ENCODE measurements around the gene CLDN15.
"Not testable (repeated sequence)": the region's sequence is repeated elsewhere in the genome, so short reads cannot be mapped to it uniquely, and the experiment has no call there.

The CLDN15 gene

DNA sequence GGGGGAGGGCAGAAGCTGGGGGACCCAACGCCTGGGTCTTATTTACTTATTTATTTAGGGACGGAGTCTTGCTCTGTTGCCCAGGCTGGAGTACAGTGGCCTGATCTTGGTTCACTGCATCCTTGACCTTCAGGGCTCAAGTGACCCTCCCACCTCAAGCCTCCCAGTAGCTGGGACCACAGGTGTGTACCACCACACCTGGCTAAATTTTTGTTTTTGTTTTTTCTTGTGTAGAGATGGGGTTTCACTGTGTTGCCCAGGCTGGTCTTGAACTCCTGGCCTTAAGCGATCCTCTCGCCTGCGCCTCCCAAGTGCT, 35.0 kb downstream of the CLDN15 start:
- H3K4me3 ChIP-seq (ENCODE audit: low read length): no peak overlapping the region
- TF ChIP-seq ZNF274 (IDR thresholded peaks at IDR 0.05; ENCODE audit: low read depth, low read length): no peak

GRCh38 chr7:101201695-101202602, 35.7 kb downstream of the CLDN15 start:
- H3K4me3 ChIP-seq (ENCODE audit: low read length): no peak overlapping the region

DNA sequence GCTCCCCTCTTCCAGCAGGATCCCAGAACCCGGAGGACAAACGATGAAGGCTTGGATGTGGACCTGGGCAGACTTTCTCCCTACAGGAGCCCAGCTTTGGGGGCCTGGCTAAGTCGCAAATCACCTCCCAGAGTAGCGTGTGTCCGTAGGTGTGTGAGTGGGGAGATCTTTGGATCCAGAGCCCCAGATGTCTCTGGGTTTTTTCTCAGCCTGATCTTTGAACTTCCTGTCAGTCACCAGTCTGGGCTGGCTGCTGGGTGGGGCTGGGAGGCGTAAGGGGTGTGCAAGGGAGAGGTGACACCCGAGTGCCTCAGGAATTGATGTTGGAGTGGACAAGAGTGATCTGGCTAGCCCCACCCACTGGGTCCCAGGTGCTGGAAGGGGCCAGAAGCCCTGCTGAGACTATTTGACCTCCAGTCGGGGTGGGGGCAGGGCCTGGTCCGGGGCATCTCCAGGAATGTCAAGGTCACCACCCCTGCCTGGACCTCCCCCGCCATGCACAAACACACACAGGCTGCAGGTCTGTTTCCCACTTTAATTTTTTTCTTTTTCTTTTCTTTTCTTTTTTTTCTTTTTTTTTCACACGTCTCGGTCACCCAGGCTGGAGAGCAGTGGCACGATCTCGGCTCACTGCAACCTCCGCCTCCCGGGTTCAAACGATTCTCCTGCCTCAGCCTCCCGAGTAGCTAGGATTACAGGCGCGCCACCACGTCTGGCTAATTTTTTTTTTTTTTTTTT, 36.6 kb downstream of the CLDN15 start, which contains the start of gene MOGAT3:
TSS of gene MOGAT3 (minus strand) at position 175 of the 738 bp plus-strand sequence. CDS start 182 bp downstream, outside the sequence.
- TF ChIP-seq ZNF274 (IDR thresholded peaks at IDR 0.05; ENCODE audit: low read depth, low read length): no peak
- H3K4me3 ChIP-seq (ENCODE audit: low read length): no peak within 1 kb of the TSS

More at GRCh38 chr7:101201695-101202602, 35.7 kb downstream of the CLDN15 start:
- no peak for TF ChIP-seq ZNF274 (IDR thresholded peaks at IDR 0.05; ENCODE audit: low read depth, low read length)

- H3K4me3 ChIP-seq (ENCODE audit: low read length): no peak overlapping the region
- no peak for TF ChIP-seq ZNF274 (IDR thresholded peaks at IDR 0.05; ENCODE audit: low read depth, low read length)
Observed at GRCh38 chr7:101200504-101200861, 37.1 kb downstream of the CLDN15 start.

GRCh38 chr7:101199522-101199921, 38.1 kb downstream of the CLDN15 start:
- H3K4me3 ChIP-seq (ENCODE audit: low read length): not testable (repeated sequence)

- no peak for TF ChIP-seq ZNF274 (IDR thresholded peaks at IDR 0.05; ENCODE audit: low read depth, low read length)
Observed at GRCh38 chr7:101198476-101198875, 39.1 kb downstream of the CLDN15 start.

GRCh38 chr7:101197991-101198390, 39.6 kb downstream of the CLDN15 start:
- TF ChIP-seq ZNF274 (IDR thresholded peaks at IDR 0.05; ENCODE audit: low read depth, low read length): no peak

More at GRCh38 chr7:101198476-101198875, 39.1 kb downstream of the CLDN15 start:
- no peak overlapping the region for H3K4me3 ChIP-seq (ENCODE audit: low read length)

GRCh38 chr7:101195884-101196283, 41.7 kb downstream of the CLDN15 start:
- no peak for TF ChIP-seq ZNF274 (IDR thresholded peaks at IDR 0.05; ENCODE audit: low read depth, low read length)
- no peak overlapping the region for H3K4me3 ChIP-seq (ENCODE audit: low read length)

More at GRCh38 chr7:101197991-101198390, 39.6 kb downstream of the CLDN15 start:
- no peak overlapping the region for H3K4me3 ChIP-seq (ENCODE audit: low read length)

DNA sequence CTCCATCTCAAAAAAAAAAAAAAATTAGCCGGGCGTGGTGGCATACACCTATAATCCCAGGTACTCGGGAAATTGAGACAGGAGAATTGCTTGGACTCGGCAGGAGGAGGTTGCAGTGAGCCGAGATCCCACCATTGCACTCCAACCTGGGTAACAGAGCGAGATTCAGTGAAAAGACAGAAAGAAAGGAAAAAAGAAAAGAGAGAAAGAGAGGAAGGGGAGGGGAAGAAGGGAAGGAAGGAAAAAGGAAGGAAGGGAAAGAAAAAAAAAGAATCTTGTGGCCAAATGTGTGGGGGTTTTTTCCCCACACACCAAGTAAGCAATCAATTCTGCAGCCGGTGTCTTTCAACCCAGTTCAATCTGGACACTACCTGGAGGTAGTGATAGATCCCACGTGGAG, 48.5 kb downstream of the CLDN15 start:
- TF ChIP-seq ZNF274 (IDR thresholded peaks at IDR 0.05; ENCODE audit: low read depth, low read length): no peak

GRCh38 chr7:101186844-101187428, 50.7 kb downstream of the CLDN15 start:
- H3K4me3 ChIP-seq (ENCODE audit: low read length): no peak overlapping the region
- TF ChIP-seq ZNF274 (IDR thresholded peaks at IDR 0.05; ENCODE audit: low read depth, low read length): no peak

More for the DNA sequence above, 48.5 kb downstream of the CLDN15 start:
- no peak overlapping the region for H3K4me3 ChIP-seq (ENCODE audit: low read length)

DNA sequence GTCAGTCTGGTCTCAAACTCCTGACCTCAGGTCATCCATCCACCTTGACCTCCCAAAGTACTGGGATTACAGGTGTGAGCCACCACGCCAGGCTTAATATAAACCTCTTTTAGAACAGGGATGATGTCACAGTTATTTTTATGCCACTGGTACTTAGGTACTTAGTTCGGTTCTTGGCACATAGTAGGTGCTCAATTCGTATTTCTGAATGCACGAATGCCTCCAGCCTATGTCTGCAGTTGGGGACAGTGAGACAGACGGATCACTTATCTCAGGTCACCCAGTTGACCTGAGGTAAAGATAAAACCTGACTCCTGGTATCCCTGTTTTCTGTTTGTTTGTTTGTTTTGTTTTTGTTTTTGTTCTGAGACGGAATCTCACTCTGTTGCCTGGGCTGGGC, 51.4 kb downstream of the CLDN15 start:
- TF ChIP-seq ZNF274 (IDR thresholded peaks at IDR 0.05; ENCODE audit: low read depth, low read length): no peak
- H3K4me3 ChIP-seq (ENCODE audit: low read length): no peak overlapping the region

- TF ChIP-seq ZNF274 (IDR thresholded peaks at IDR 0.05; ENCODE audit: low read depth, low read length): no peak
- no peak overlapping the region for H3K4me3 ChIP-seq (ENCODE audit: low read length)
Observed at GRCh38 chr7:101185258-101185839, 52.3 kb downstream of the CLDN15 start.
